Urinary bladder (tissue), 4 donors: ENCODE measurements around the gene MAIP1. TPM values are rescaled to one million over a fixed set of nuclear protein-coding genes. Genes with fewer than 3 reads are reported as not detected.

ENCODE experiments used
- DNase-seq: peaks from one replicate; pipeline ENCODE4 v3.0.0-alpha.2; 2015; ENCODE audit errors: extremely low spot score
- H3K27ac ChIP-seq: one replicate; pipeline ENCODE4 v1.5.1; 2013; ENCODE audit warnings: low read depth, mild to moderate bottlenecking, moderate library complexity
- H3K36me3 ChIP-seq: one replicate; pipeline ENCODE4 v1.6.1; 2013; ENCODE audit warnings: mild to moderate bottlenecking, moderate library complexity; ENCODE audit not compliant: insufficient read depth
- H3K4me1 ChIP-seq: one replicate; pipeline ENCODE4 v1.6.1; 2013; ENCODE audit warnings: mild to moderate bottlenecking, moderate library complexity; ENCODE audit not compliant: insufficient read depth
- H3K4me3 ChIP-seq: one replicate; pipeline ENCODE4 v1.5.1; 2013; ENCODE audit warnings: low read depth, low read length
- WGBS: extraction: QIAGEN DNeasy Blood & Tissue Kit; methylation state at CpG from one replicate; pipeline ENCODE4 v1.1.7; 2013; 5-methylcytosine and 5-hydroxymethylcytosine counted together
- polyA plus RNA-seq: library from polyadenylated mRNA; stranded (reverse); fragments of 200-250 nt; gene quantifications from one replicate; pipeline ENCODE4 v1.2.3, GENCODE V29; 2013
- total RNA-seq: library from RNA; depleted of rRNA; stranded (reverse); fragments of >200 nt; gene quantifications from one replicate; pipeline ENCODE4 v1.2.3, GENCODE V29; 2014
- donor health status: healthy with polysubstance abuse.
- donor health status: healthy.

MAIP1 gene
- total and polyA plus RNA-seq, 2 donors, result 14.4 to 18.5 TPM

DNA sequence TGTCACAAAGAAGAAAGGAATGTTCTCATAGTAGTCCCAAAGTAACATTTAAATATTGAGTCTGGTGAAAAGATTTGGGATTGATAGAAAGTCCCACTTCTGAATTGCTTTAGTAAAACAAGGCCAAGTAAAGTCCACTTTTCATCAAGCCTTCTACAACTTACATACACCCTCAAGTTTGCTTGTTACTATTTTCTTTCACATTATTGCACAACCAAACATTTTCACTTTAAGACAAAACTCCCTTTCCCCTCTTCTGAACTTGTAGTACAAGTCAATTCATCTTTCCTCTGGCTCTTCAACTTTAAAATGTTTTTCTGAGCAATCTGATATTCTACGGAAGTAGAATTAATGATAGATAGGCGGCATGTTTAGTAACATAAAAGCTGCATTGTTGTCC, 11.0 kb downstream of the MAIP1 start:
- Histone ChIP-seq H3K4me3 (no peak overlapping the region), H3K27ac (no peak overlapping the region), H3K36me3 (peaks cover 4% of the 10 kb centered on the region), H3K4me1 (no peaks in the 10 kb centered on the region)
- 86% methylated on average over 2 of the region's 2 CpGs for WGBS
- no peak for DNase-seq

DNA sequence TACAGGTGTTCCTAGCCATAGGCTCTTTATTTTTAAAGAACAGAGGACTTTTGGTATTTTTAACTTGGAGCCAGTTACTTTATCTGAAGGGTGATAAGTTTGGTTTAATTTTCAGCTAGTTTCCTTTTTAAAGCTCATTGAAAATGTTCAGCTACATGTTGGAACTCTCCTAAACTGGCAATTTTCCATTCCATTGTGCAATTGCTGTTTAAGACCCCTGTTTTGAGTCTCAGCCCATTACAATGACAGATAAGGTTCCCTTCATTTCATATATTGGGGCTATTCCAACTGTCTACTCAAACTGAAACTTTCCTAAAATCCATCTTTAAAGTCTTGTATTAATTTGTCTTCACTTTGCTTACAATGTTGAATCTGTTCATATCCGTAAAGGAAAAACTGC, 11.6 kb downstream of the MAIP1 start:
- Histone ChIP-seq H3K36me3 (peaks cover 4% of the 10 kb centered on the region), H3K4me1 (no peaks in the 10 kb centered on the region), H3K4me3 (no peak overlapping the region), H3K27ac (no peak overlapping the region)
- WGBS, result 88% methylated on average over 1 of the region's 1 CpG
- DNase-seq, result no peak

DNA sequence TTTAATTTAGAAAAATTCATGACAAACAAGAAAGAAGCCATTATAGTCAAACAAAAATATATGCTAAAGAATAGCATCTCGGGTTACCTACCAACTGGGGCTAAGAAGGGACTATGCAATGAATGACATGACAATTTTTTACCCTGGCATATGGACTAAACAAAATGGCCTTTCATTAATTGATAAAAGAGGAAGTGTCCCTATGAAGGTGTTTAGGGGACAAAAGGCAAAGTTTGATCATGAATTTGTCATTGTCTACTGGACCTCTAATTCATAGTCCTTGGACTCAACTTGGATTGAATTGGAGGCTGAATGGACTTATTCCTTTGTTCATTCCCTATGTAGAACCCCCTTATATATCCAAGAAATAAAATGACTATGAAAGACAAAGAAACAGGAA, 12.7 kb downstream of the MAIP1 start:
- Histone ChIP-seq H3K36me3 (peaks cover 1% of the 10 kb centered on the region), H3K4me3 (no peak overlapping the region), H3K4me1 (no peaks in the 10 kb centered on the region), H3K27ac (no peak overlapping the region)
- WGBS, result 92% methylated on average over 1 of the region's 1 CpG
- no peak for DNase-seq

DNA sequence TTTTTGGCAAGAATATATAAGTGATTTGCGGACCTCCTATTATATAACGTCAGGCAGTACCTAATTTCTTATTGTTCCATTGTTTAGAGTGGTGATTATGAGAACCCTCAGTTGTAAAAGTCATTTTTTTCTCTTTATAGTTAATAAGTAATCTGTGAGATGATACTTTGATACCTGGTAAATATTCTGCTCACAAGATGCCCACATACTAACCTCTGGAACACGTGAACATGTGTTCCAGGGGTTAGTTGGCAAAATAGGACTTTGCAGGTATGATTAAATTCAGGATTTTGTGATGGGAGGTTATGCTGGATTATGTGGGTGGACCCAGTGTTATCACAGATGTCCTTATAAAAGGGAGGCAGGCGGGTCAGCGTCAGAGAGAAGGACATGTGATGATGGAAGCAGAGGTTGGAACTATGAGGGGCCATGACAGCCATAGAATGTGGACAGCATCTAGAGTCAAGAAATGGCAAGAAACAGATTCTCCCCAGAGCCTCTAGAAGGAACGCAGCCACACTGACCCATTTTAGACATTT, 16.8 kb downstream of the MAIP1 start:
- DNase-seq, result no peak
- WGBS, result 90% methylated on average over 6 of the region's 6 CpGs
- Histone ChIP-seq H3K4me3 (no peak overlapping the region), H3K36me3 (peaks cover 1% of the 10 kb centered on the region), H3K27ac (no peak overlapping the region), H3K4me1 (no peaks in the 10 kb centered on the region)

DNA sequence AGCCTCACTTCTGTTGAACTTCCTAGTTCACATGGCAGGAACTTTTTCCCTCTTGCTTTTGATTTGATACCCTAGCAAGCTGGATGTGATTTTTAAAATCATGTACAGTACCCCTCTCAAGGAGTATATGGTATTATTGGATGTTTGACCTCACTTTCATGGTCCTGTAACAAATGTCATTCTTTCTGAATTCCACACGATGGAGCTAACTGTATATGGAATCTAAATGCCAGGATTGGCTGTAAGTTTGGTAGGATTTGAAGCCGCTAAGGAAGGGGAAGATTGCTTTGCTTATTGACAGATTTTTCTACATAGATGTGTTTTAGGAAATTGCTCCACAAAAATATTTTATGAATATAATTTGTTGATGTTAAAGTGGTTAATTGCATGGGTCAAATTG, 18.3 kb downstream of the MAIP1 start:
- H3K4me3 ChIP-seq, result no peak overlapping the region
- WGBS, result 18% methylated on average over 2 of the region's 2 CpGs
- no peaks in the 10 kb centered on the region for H3K36me3 ChIP-seq
- H3K4me1 ChIP-seq, result no peaks in the 10 kb centered on the region
- H3K27ac ChIP-seq, result no peak overlapping the region
- DNase-seq, result no peak

DNA sequence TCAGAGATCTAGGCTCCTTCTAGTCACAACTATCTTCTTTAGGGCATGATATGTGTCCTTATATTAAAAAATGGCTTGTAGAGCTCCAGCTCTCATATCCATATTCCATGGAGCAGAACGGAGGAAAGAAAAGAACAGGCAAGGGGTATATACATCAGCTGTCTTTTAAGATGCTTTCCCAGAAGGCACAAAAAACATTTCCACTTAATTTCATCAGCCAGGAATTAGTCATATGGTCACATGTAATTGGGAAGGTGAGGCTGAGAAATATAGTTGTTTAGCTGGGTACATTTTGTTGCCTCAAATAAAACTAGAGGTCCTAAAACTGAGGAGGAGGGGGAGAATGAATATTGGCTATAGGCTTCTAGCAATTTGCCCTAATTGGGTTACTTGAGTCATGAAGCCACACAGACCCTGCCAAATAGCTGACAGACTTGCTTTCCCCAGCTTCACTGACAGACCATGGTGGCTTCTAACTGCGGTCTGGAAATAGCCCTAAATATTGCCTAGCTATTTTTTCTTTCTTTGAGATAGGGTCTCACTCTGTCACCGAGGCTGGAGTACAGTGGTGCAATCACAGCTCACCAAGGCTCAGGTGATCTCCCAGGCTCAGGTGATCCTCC, 20.0 kb downstream of the MAIP1 start:
- WGBS, result 87% methylated on average over 3 of the region's 3 CpGs
- H3K36me3 ChIP-seq, result no peaks in the 10 kb centered on the region
- no peak overlapping the region for H3K4me3 ChIP-seq
- H3K4me1 ChIP-seq, result no peaks in the 10 kb centered on the region
- no peak for DNase-seq
- no peak overlapping the region for H3K27ac ChIP-seq

DNA sequence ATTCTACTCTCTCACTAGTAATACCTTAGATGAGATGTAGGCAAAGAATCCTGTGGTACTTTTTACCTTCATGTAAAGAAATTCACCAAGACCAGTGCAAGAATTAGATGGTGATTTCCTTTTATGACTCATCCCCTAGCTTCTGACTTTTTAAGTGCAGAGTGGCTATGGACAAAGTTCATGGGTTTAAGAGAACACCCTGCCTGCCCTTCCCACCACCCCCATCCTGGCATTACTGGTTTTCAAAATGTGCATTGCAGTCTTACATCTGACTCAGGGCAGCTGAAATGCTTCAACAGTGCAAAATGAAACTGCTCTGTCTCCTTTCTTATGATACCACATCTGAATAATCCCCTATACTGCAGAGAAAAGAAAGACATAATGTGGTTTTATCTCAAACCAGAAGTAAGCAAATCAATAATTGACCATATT, 22.6 kb downstream of the MAIP1 start:
- Histone ChIP-seq H3K4me3 (no peak overlapping the region), H3K4me1 (peaks cover 2% of the 10 kb centered on the region), H3K36me3 (no peaks in the 10 kb centered on the region), H3K27ac (no peak overlapping the region)
- DNase-seq, result no peak

DNA sequence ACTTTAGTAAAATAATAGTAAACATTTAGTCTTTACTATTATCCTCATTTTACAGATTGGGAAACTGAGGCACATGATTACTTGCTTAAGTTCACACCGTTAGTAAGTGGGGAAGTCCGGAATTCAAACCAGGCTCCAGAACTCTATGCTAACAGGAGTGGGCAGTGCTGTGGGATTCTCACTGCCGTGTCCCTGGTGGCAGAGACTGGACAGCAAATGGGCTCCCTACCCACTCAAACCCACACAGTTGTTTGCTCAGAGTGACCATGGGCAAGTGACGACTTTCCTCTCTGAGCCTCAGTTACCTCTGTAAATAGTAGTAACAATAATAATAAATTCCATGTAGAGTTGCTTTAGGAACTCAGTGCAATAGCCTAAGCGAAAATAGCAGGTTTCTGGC, 24.0 kb downstream of the MAIP1 start:
- WGBS, result 67% methylated on average over 5 of the region's 5 CpGs
- no peak overlapping the region for H3K27ac ChIP-seq
- peaks cover 2% of the 10 kb centered on the region for H3K4me1 ChIP-seq
- DNase-seq, result no peak
- no peaks in the 10 kb centered on the region for H3K36me3 ChIP-seq
- H3K4me3 ChIP-seq, result no peak overlapping the region

DNA sequence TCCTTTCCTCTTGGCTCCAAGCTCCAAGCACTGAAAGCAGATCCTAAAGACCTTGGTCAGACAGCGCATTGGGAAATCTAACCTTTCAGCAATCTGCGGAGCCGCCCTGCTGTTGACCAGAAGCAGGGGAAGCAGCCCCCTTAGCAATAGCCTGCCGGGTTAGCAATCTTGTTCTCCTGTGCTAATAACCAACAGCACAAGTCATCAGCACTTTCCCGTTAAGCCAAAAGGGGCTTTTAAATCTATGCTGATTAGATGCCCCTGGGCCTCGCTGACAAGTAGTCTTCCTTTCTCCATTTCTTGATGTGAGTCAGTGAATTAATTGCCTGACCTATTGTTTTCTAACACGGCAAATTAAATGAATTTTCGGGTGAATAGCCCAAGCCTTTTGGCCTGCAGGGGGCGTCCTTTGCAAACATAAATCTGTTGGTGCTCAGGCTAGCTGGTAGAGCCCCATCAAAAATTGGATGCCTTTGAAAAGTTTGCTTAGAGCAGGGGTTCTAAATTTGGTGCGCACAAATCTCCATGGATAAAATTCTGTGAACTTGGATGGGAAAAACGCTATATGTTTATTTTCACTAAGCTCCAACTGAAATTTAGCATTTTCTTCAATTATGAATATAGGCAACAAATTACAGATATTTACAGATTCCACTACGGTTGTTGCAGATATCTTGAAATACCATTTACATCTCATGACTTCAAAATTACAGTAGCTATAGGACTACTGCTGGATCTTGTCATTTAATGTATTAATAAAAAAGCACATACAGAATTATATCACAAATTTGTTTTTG, 24.6 kb downstream of the MAIP1 start:
- Histone ChIP-seq H3K4me1 (peaks cover 2% of the 10 kb centered on the region), H3K36me3 (no peaks in the 10 kb centered on the region), H3K27ac (no peak overlapping the region), H3K4me3 (no peak overlapping the region)
- WGBS, result 12% methylated on average over 12 of the region's 12 CpGs
- peak; percentile 79 for DNase-seq

DNA sequence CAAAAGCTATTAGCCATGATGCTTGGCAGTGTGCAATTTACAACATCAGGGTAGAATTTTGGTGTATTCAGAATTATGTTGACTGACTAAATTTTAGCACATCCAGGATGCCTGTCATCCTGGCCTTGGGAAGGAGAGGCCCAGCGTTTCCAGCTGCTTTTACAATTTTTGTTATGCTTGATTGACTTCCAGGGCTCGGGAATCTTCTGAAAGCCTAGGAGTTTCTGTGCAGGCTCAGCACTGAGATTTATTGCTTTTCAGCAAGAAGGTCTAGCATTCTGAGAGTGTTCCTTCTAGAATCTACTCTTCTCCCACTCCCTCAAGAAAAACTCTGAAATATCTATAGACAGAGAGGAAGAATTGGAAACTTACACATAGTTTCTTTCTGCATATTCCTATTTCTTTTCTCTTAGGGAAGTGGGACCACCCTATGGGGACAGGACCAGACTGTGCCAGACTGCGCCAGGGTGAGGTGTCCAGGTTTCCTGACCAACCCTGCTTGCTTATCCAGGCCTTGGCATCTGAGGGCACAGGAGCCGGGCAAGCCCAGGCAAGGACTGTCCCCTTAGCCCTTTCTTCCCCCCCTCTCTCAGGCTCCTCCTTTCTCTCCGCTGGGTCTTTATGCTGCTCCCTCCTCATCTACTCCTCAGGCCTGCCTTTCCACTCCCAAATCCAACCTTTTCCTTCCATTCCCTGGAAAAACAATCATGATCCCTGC, 26.9 kb downstream of the MAIP1 start:
- no peak for DNase-seq
- WGBS, result 82% methylated on average over 5 of the region's 5 CpGs
- H3K4me1 ChIP-seq, result peaks cover 2% of the 10 kb centered on the region
- H3K27ac ChIP-seq, result no peak overlapping the region
- no peaks in the 10 kb centered on the region for H3K36me3 ChIP-seq
- no peak overlapping the region for H3K4me3 ChIP-seq

DNA sequence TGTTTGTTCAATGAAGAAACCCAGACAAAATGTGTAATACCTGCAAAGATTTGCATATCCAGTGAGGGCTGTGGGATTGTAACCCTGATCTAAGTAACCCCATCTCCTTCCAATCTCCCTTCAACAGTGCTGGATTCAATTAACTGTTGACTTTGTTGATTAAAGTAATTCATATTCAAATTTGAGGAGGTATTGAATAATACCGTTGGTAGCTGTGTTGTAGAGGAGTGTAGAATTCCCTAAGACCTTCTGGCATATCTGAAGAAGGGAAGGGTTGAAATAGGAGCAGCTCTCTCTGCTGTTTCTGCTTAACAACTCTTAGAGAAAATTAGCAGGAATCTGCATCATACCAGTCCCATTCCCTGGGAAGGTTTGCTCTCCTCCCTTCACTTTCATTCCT, 28.2 kb downstream of the MAIP1 start:
- Histone ChIP-seq H3K4me1 (peaks cover 2% of the 10 kb centered on the region), H3K36me3 (no peaks in the 10 kb centered on the region), H3K27ac (no peak overlapping the region), H3K4me3 (no peak overlapping the region)
- no peak for DNase-seq
- 65% methylated on average over 1 of the region's 1 CpG for WGBS

DNA sequence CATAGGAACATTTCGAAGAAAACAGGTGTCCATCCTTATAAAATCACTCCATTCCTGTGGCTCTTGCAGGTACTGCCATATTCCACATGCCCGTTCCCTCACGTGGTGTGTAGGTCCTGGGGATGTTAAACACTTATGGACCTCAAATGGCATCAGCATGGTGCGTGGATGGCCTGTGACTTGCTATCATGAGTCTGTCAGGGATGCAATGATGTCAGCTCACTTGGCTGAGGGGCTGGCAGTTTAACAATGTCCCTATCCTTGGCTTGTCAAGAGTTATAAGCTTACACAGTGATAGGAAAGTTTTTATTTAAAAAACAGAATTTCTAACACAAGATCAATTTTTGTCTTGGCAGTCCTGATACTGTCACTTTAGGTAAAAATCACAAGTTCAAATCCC, 28.8 kb downstream of the MAIP1 start:
- no peak overlapping the region for H3K4me3 ChIP-seq
- no peak for DNase-seq
- no peaks in the 10 kb centered on the region for H3K36me3 ChIP-seq
- 86% methylated on average over 4 of the region's 4 CpGs for WGBS
- no peak overlapping the region for H3K27ac ChIP-seq
- peaks cover 2% of the 10 kb centered on the region for H3K4me1 ChIP-seq

DNA sequence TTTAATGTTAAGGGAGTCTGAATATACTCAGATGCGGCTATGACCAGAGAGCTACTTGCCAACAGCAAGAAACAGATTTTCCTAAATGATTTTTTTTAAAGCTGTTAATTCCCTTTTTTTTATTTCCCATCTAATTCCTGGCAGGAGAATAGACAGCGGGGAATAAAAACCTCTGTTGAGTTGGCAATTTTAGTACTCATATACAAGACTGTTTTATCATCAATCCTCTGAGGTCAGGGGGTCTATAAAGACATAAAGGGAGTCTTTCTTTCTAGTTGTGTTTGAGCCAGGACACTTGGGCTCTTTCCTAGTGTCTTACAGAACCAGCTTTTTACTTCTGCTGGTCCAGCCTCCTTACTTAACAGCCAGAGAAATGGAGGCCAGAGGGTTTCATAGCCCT, 29.4 kb downstream of the MAIP1 start:
- no peaks in the 10 kb centered on the region for H3K36me3 ChIP-seq
- peak; percentile 73 for DNase-seq
- no peak overlapping the region for H3K27ac ChIP-seq
- H3K4me3 ChIP-seq, result no peak overlapping the region
- peaks cover 2% of the 10 kb centered on the region for H3K4me1 ChIP-seq
- WGBS, result 56% methylated on average over 2 of the region's 2 CpGs
